ENCODE data around the gene SNN. TPM values are rescaled to one million over a fixed set of nuclear protein-coding genes. Genes with fewer than 3 reads are reported as not detected.

The SNN gene
- total and polyA plus RNA-seq, 2 of the 4 experiments (the other 2 are of a cell fraction) = 10.0 to 13.0 TPM

DNA sequence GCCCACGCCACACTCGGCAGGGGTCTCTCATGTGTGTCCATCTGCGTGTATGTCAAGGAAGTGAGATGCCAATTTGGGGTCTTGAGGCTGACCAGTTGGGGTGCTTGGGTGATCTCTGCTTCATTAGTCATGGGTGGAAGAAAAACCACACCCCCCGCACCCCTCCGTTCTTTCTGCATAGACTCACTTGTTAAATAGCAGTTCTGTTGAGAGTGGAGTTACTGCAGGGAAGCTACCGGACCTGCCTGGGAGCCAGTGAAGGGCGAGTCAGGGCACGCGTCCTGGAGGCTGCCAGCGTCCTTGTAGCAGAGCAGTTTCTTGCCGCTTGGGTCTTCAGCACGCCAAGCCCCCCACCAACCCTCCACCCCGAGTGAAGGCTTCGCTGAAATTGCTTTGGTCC lies 8.5 kb downstream of the SNN start:
- peaks cover 92% of the 10 kb centered on the region for H4K20me1 ChIP-seq (ENCODE audit: insufficient read depth, low read length)

More for the DNA sequence above, 8.5 kb downstream of the SNN start:
- Histone ChIP-seq H4K91ac (ENCODE audit: insufficient read depth, low read depth, low read length) (no peak overlapping the region), H4K8ac (ENCODE audit: low read depth in 2 of 2, low read length in 2 of 2) (no peak overlapping the region), H4K5ac (ENCODE audit: low read depth, low read length) (no peak overlapping the region), H2BK15ac (ENCODE audit: low read depth, low read length) (no peak overlapping the region), H3K4me3 (ENCODE audit: insufficient read depth, low read depth, low read length) (no peak overlapping the region), H2BK5ac (ENCODE audit: low read depth, low read length, poor library complexity, severe bottlenecking) (no peak overlapping the region), H3K56ac (ENCODE audit: extremely low read depth, insufficient read depth, low read length) (no peak overlapping the region), H3K4me1 (ENCODE audit: control insufficient read depth, insufficient read depth, low read length) (peaks cover 19% of the 10 kb centered on the region), H2BK20ac (ENCODE audit: low read depth, low read length) (no peak overlapping the region), H3K14ac (replicated peaks; ENCODE audit: low read depth, low read length) (no peak overlapping the region; the same call in 1 of the 2 replicates), H3K79me1 (ENCODE audit: low read depth in 1 of 2, low read length in 2 of 2) (peaks cover 32 to 92% of the 10 kb centered on the region in 2 experiments), H3K4me2 (ENCODE audit: low read depth, low read length) (no peak overlapping the region), H3K4ac (ENCODE audit: low read depth, low read length) (no peak overlapping the region), H3K9me3 (ENCODE audit: control insufficient read depth, insufficient read depth, low read length) (no peaks in the 10 kb centered on the region), H2AK5ac (ENCODE audit: low read depth, low read length) (no peak overlapping the region), H3K18ac (ENCODE audit: low read depth, low read length) (no peak overlapping the region), H3K9me1 (ENCODE audit: insufficient read depth, low read length) (peaks cover 33% of the 10 kb centered on the region; the same call in 1 of the 2 replicates), H3K27me3 (ENCODE audit: control insufficient read depth, insufficient read depth, low read length) (no peaks in the 10 kb centered on the region), H2AK9ac (replicated peaks; ENCODE audit: low read depth, low read length, poor library complexity) (no peak overlapping the region), H3K23ac (ENCODE audit: low read depth, low read length) (no peak overlapping the region), H3K36me3 (ENCODE audit: control insufficient read depth, insufficient read depth, low read length) (peaks cover 53% of the 10 kb centered on the region), H3K27ac (ENCODE audit: insufficient read depth, low read length) (no peak overlapping the region), H2BK120ac (ENCODE audit: low read depth, low read length) (no peak overlapping the region), H2AFZ (replicated peaks; ENCODE audit: low read length, poor library complexity) (peak overlapping the region; percentile 61), H3K9ac (ENCODE audit: low read depth, low read length) (no peak overlapping the region)
- ATAC-seq (ENCODE audit: low read depth) = no peak
- intact Hi-C loops (cut with micrococcal nuclease) (no loop called here), dilution Hi-C loops (cut with HindIII; ENCODE audit: low sequenced_read_pairs, unreplicated experiment) (no loop called here), in situ Hi-C loops (cut with MboI; ENCODE audit: low sequenced_read_pairs) (no loop called here)
- no CpG with 5 or more reads among the region's 14 CpGs for WGBS, 2 experiments (ENCODE audit: extremely low coverage in 2 of 2, insufficient read length in 1 of 2)
- POLR2A ChIA-PET (ENCODE audit: unreplicated experiment) = no interaction called here
- no peak for TF ChIP-seq RAD21 (IDR thresholded peaks at IDR 0.05; ENCODE audit: low read length)
- TF ChIP-seq, protein P1, sequence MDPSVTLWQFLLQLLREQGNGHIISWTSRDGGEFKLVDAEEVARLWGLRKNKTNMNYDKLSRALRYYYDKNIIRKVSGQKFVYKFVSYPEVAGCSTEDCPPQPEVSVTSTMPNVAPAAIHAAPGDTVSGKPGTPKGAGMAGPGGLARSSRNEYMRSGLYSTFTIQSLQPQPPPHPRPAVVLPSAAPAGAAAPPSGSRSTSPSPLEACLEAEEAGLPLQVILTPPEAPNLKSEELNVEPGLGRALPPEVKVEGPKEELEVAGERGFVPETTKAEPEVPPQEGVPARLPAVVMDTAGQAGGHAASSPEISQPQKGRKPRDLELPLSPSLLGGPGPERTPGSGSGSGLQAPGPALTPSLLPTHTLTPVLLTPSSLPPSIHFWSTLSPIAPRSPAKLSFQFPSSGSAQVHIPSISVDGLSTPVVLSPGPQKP (IDR thresholded peaks at IDR 0.05; ENCODE audit: borderline replicate concordance, low read depth, low read length) = no peak
- no peak for TF ChIP-seq CEBPB (IDR thresholded peaks at IDR 0.05; ENCODE audit: low read depth, low read length)
- TF ChIP-seq CHD1 (IDR thresholded peaks at IDR 0.05; ENCODE audit: low read depth, low read length) = no peak
- TF ChIP-seq MAFK (IDR thresholded peaks at IDR 0.05; ENCODE audit: low read depth, low read length) = no peak
- no peak for TF ChIP-seq NFE2L2 (IDR thresholded peaks at IDR 0.05; ENCODE audit: low read depth, low read length)
- TF ChIP-seq, protein P2, sequence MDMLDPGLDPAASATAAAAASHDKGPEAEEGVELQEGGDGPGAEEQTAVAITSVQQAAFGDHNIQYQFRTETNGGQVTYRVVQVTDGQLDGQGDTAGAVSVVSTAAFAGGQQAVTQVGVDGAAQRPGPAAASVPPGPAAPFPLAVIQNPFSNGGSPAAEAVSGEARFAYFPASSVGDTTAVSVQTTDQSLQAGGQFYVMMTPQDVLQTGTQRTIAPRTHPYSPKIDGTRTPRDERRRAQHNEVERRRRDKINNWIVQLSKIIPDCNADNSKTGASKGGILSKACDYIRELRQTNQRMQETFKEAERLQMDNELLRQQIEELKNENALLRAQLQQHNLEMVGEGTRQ (IDR thresholded peaks at IDR 0.05; ENCODE audit: low read depth, low read length) = no peak
- no peak for TF ChIP-seq MAZ (IDR thresholded peaks at IDR 0.05; ENCODE audit: borderline replicate concordance, low read depth, low read length)
- no peak for TF ChIP-seq MXI1 (IDR thresholded peaks at IDR 0.05; ENCODE audit: borderline replicate concordance, low read depth, low read length)
- TF ChIP-seq, protein P3, sequence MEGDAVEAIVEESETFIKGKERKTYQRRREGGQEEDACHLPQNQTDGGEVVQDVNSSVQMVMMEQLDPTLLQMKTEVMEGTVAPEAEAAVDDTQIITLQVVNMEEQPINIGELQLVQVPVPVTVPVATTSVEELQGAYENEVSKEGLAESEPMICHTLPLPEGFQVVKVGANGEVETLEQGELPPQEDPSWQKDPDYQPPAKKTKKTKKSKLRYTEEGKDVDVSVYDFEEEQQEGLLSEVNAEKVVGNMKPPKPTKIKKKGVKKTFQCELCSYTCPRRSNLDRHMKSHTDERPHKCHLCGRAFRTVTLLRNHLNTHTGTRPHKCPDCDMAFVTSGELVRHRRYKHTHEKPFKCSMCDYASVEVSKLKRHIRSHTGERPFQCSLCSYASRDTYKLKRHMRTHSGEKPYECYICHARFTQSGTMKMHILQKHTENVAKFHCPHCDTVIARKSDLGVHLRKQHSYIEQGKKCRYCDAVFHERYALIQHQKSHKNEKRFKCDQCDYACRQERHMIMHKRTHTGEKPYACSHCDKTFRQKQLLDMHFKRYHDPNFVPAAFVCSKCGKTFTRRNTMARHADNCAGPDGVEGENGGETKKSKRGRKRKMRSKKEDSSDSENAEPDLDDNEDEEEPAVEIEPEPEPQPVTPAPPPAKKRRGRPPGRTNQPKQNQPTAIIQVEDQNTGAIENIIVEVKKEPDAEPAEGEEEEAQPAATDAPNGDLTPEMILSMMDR (conservative IDR thresholded peaks at IDR 0.05; ENCODE audit: low read depth, low read length) = no peak
- CTCF ChIA-PET = no interaction called here
- DNase-seq = no peak
- BruUV-seq (replicated peaks) = no TSS peak
